SK-N-SH treated with all-trans-retinoic acid at 6 μM for 48 hours (cell line): ENCODE results near the gene POU2F3.

Experiments used
- ARNTL ChIP-seq: fragments of 450-650 bp; formaldehyde crosslinking; IDR thresholded peaks from 2 replicates; pipeline ENCODE4 v1.5.0; 2020; ENCODE audit warnings: low read depth, mild to moderate bottlenecking, moderate library complexity, borderline replicate concordance
- CSDC2 ChIP-seq: fragments of 250-450 bp; sonication (Bioruptor Pico); IDR thresholded peaks from 2 replicates; pipeline ENCODE4 v1.5.0; 2020; ENCODE audit warnings: mild to moderate bottlenecking, moderate library complexity
- ESRRG ChIP-seq: fragments of 250-450 bp; sonication (Bioruptor Pico); IDR thresholded peaks from 2 replicates; pipeline ENCODE4 v1.6.1; 2021; ENCODE audit warnings: mild to moderate bottlenecking
- TCF4 ChIP-seq: fragments of 250-450 bp; sonication (Bioruptor Pico); IDR thresholded peaks from 2 replicates; pipeline ENCODE4 v1.8.0; 2021; ENCODE audit warnings: mild to moderate bottlenecking, moderate library complexity, borderline replicate concordance
- ZFP3 ChIP-seq: fragments of 250-450 bp; sonication (Bioruptor Pico); IDR thresholded peaks from 2 replicates; pipeline ENCODE4 v1.5.0; 2020; ENCODE audit warnings: mild to moderate bottlenecking, moderate library complexity
- ZNF565 ChIP-seq: fragments of 450-650 bp; formaldehyde crosslinking; conservative IDR thresholded peaks from 2 replicates; pipeline ENCODE4 v1.5.0; 2020; ENCODE audit warnings: low read depth, mild to moderate bottlenecking, moderate library complexity
- TF ChIP-seq, protein P1 (sequence below): fragments of 250-450 bp; sonication (Bioruptor Pico); IDR thresholded peaks from 2 replicates; pipeline ENCODE4 v1.5.1; 2020; ENCODE audit warnings: low read depth, mild to moderate bottlenecking, moderate library complexity
- TF ChIP-seq, protein P2 (sequence below): fragments of 250-450 bp; sonication (Bioruptor Pico); IDR thresholded peaks from 2 replicates; pipeline ENCODE4 v1.8.0; 2020; ENCODE audit warnings: mild to moderate bottlenecking, moderate library complexity, borderline replicate concordance
- TF ChIP-seq, protein P3 (sequence below): fragments of 250-450 bp; sonication (Bioruptor Pico); IDR thresholded peaks from 2 replicates; pipeline ENCODE4 v1.5.1; 2021; ENCODE audit warnings: mild to moderate bottlenecking, moderate library complexity

DNA sequence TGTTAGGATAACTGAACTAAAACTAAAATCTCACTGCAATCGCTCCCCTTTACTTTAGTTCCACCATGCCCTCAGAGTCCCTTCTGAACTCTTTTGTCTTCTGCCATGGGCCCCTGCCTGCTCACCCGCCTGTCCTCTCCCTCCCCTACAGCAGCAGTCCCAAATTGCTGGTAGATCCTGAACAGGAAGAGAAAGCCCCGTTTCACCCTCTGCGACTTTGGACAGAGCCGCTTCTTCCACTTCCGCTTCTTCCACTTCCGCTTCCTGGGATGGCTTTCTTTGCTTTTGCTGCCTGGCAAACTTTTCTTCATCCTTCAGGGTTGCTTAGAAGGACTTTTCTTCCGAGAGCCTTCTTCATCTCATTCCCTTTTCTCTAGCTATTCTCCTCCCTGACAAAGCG lies 49.5 kb downstream of the POU2F3 start:
- TF ChIP-seq, protein P1, sequence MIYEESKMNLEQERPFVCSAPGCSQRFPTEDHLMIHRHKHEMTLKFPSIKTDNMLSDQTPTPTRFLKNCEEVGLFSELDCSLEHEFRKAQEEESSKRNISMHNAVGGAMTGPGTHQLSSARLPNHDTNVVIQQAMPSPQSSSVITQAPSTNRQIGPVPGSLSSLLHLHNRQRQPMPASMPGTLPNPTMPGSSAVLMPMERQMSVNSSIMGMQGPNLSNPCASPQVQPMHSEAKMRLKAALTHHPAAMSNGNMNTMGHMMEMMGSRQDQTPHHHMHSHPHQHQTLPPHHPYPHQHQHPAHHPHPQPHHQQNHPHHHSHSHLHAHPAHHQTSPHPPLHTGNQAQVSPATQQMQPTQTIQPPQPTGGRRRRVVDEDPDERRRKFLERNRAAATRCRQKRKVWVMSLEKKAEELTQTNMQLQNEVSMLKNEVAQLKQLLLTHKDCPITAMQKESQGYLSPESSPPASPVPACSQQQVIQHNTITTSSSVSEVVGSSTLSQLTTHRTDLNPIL (CRISPR knock-in tag) = no peak
- TF ChIP-seq, protein P2, sequence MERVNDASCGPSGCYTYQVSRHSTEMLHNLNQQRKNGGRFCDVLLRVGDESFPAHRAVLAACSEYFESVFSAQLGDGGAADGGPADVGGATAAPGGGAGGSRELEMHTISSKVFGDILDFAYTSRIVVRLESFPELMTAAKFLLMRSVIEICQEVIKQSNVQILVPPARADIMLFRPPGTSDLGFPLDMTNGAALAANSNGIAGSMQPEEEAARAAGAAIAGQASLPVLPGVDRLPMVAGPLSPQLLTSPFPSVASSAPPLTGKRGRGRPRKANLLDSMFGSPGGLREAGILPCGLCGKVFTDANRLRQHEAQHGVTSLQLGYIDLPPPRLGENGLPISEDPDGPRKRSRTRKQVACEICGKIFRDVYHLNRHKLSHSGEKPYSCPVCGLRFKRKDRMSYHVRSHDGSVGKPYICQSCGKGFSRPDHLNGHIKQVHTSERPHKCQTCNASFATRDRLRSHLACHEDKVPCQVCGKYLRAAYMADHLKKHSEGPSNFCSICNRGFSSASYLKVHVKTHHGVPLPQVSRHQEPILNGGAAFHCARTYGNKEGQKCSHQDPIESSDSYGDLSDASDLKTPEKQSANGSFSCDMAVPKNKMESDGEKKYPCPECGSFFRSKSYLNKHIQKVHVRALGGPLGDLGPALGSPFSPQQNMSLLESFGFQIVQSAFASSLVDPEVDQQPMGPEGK (CRISPR knock-in tag) = no peak
- TF ChIP-seq TCF4 (CRISPR knock-in tag) (no peak), ZNF565 (no peak), CSDC2 (CRISPR knock-in tag) (no peak), ESRRG (no peak), ARNTL (CRISPR knock-in tag) (no peak), ZFP3 (CRISPR knock-in tag) (no peak)
- TF ChIP-seq, protein P3, sequence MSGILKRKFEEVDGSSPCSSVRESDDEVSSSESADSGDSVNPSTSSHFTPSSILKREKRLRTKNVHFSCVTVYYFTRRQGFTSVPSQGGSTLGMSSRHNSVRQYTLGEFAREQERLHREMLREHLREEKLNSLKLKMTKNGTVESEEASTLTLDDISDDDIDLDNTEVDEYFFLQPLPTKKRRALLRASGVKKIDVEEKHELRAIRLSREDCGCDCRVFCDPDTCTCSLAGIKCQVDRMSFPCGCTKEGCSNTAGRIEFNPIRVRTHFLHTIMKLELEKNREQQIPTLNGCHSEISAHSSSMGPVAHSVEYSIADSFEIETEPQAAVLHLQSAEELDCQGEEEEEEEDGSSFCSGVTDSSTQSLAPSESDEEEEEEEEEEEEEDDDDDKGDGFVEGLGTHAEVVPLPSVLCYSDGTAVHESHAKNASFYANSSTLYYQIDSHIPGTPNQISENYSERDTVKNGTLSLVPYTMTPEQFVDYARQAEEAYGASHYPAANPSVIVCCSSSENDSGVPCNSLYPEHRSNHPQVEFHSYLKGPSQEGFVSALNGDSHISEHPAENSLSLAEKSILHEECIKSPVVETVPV (CRISPR knock-in tag) = no peak
